GM20431 (cell line): ENCODE data around the gene ATP4A.

Experiments
- in situ Hi-C: fragments of 300-500 bp; cut with MseI, MboI; formaldehyde crosslinking; loops from one replicate; pipeline ENCODE4 v1.15.0; 2020; ENCODE audit warnings: low sequenced_read_pairs; ENCODE audit not compliant: unreplicated experiment

The ATP4A gene

GRCh38 chr19:35566738-35567137 lies 3.3 kb upstream of the ATP4A start:
- in situ Hi-C loops: no loop called here

DNA sequence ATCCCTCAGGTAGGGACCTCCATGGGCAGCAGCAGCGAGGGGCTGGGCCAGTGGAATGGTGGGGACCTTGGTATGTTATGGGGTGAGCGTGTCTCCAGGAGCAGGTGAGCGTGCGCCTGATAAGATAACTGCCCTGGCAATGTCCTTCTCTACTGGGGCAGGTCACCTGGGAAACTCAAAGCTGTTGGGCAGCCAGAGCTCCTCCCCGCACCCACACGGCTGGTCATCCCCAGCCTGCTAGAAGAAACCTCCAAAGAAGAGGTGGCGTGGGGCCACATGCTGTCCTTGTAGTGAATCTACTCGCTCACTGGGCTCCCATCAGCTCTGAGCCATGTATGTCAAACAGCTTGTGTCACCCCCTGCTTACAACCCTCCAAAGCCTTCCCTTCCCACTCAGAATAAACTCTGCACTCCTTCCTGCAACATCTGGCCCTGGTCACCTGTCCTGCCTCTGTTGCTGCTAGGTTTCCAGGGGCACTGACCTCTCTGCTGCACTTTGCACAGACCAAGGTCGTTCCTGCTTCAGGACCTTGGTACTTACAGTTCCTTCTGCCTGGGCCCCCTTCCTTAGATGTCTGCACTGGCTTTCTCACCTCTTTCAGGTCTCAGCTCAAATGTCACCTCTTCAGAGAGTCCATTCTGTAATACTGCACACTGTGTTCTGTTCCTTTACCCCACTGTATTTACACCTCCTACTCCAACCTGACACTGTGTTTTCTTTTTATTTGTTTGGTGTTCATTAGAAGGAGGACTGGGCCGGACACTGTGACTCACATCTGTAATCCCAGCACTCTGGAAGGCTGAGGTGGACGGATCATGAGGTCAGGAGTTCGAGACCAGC lies 1.8 kb upstream of the ATP4A start:
- in situ Hi-C loops: no loop called here

- in situ Hi-C loops: no loop called here
These were observed 682 bp downstream of the ATP4A start for GRCh38 chr19:35562776-35563175.

DNA sequence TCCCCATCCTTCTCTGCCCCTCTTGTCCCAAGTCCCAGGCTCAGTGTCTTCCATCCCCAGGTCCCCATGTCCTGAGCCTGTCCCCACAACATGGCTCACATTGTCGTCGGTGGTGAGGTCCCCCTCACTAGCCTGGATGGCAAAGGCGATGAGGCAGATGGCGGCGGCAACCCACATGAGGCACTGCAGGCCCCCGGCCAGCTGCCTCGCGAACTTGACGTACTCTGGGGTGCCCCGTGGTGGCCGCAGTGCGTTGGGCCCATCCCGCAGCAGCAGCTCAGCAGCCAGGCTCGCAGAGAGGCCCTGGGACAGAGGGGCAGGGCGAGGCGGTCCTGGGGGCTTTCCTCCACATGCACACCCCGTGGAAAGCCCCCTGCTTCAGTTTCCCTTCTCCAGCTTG lies 1.1 kb downstream of the ATP4A start:
- in situ Hi-C loops: no loop called here

DNA sequence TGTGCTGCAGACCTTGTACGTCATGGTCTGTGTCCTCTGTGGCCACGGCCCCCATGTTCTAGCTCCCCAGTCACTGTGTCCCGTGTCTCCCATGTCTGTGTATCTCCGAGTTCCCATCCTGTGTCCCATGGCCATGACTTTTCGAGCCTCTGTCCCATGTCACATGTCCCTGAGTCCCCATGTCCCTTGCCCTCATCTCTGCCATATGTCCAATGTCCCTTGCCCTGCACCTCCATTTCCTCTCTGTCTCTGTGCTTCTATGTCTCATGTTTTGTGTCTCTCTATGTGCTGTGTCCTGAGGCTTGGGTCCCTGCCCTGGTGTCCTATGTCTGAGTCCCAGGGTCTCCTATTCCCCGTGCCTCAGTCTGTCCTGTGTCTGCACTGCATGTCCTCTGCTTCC lies 2.0 kb downstream of the ATP4A start:
- in situ Hi-C loops: no loop called here

GRCh38 chr19:35560677-35561076 lies 2.8 kb downstream of the ATP4A start:
- in situ Hi-C loops: no loop called here

DNA sequence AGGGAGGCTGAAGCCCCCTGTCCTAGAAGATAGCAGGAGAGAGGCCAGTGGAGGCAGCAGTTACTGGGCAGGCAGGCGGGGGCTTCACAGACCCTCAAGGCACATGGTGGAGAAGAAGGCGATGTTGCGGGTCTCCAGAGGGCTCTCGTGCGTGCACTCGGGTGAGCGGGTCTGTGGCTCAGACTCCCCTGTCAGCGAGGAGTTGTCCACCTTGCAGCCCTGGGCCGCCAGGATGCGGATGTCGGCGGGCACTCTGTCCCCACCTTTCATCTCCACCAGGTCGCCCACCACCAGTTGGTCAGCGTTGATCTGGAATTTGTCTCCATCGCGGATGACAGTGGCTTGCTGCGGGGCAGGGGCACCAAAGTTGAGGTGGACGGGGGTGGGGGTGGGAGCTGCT lies 3.2 kb downstream of the ATP4A start:
- in situ Hi-C loops: no loop called here

GRCh38 chr19:35559781-35560180 lies 3.7 kb downstream of the ATP4A start:
- in situ Hi-C loops: no loop called here

DNA sequence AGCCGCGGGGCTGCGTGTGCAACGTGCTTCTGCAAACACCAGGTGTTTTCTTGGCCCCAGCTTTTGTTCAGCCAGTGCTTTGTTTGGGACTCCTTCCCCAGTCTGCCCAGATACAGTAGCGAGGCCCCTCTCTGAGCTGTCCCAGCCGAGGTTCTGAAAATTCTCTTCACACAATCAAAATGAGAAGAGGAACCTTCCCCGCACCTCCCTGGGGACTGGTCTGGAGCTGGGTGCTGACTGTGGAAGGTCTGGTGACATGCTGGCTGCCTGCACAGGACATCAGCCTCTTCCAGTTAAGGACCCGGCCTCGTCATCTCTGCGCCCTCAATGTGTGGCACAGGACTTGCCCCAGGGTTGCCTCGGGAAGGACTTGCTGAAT lies 4.2 kb downstream of the ATP4A start:
- in situ Hi-C loops: no loop called here

GRCh38 chr19:35558400-35559280 lies 4.8 kb downstream of the ATP4A start:
- in situ Hi-C loops: no loop called here

GRCh38 chr19:35557539-35558399 lies 5.7 kb downstream of the ATP4A start:
- in situ Hi-C loops: no loop called here

DNA sequence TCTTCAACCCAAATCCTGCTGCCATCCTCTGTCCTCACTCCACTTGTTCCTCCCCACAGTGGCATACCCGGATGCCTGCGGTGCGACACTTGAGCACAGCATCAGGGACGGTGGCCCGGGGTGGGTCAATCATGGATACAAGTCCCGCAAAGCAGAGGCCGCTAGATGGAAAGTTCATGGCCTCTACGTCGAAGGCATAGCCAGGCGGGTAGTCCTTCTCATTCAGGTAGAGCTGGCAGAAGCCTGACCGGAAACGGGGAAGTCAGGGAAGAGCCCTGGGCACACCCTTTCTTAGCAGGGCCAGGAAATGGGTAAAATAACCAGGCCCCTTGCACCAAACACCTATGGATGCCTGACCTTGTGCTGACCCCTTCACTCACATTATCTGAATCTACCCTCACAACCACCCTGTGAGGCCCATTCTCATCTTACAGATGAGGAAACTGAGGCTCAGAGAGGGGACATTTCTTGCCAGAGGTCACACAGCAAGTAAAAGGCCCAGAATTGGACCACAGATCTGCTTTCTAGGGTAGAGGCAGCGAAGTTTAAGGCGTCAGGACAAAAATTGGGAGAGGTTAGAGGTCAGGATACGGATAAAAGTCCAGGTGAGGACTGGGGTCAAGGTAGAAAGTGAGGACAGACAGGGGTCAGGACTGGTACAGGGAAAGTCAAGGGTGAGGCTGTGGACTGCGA lies 6.5 kb downstream of the ATP4A start:
- in situ Hi-C loops: no loop called here

GRCh38 chr19:35556025-35556590 lies 7.3 kb downstream of the ATP4A start:
- in situ Hi-C loops: no loop called here

GRCh38 chr19:35555301-35556005 lies 8.0 kb downstream of the ATP4A start:
- in situ Hi-C loops: no loop called here

DNA sequence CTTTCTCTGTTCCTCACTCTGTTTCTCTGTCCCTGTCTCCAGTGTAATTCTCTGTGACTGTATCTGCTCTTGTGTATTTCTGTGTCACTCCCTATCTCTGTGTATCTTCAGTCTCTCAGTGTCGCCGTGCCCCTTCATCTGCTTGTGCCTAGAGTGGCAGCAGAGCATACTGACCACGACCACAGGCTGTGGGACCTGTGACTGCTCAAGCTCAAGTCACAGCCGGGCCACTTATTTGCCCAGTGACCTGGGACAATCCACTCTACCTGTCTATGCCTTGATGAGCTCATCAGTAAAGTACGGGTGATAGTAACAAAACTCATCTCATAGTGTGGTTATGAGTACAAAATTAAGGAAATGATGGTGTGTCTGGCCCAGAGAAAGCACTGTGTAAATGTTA lies 9.4 kb downstream of the ATP4A start:
- in situ Hi-C loops: no loop called here

DNA sequence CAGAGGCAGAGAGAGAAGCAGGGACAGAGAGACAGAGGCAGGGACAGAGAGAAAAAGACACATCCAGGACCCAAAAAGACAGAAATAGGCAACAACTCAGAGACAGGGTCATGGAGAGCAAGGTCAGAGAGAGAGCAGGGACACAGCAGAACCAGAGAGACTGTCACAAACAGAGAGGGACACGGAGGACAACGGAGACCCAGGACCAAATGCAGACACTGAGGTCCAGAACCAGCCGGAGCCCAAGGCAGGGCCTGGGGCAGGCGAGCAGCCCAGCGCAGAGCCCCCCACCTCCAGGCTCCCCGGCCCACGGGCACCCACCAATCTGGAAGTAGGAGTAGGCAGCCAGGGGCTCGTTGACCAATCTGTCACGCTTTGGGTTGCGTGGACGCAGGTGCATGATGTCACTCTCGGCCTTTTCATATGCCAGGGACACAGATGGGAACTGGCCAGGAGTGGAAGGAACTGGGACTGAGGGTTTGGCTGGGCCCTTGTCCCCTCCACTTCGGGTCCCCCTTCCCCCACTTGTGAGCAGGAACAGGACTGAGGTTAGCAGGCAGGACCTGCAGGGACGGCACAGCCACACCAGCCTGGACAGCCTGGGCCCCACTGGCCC lies 10.0 kb downstream of the ATP4A start:
- in situ Hi-C loops: no loop called here

- in situ Hi-C loops: no loop called here
These were observed 10.7 kb downstream of the ATP4A start for GRCh38 chr19:35552534-35553384.
